Activated naive CD8-positive, alpha-beta T cell (primary cell): ENCODE measurements around the gene HTR2A.

Experiments
- H3K27ac Mint-ChIP-seq: one replicate; pipeline ENCODE4 v1.8.0; 2021; ENCODE audit warnings: mixed read lengths
- H3K27me3 Mint-ChIP-seq: one replicate; pipeline ENCODE4 v1.8.0; 2021; ENCODE audit warnings: mixed read lengths
- H3K36me3 Mint-ChIP-seq: one replicate; pipeline ENCODE4 v1.8.0; 2021; ENCODE audit warnings: mixed read lengths
- H3K4me1 Mint-ChIP-seq: one replicate; pipeline ENCODE4 v1.8.0; 2021; ENCODE audit warnings: low read depth, mixed read lengths
- H3K4me3 Mint-ChIP-seq: one replicate; pipeline ENCODE4 v1.8.0; 2021; ENCODE audit warnings: mild to moderate bottlenecking, mixed read lengths
- H3K9me3 Mint-ChIP-seq: one replicate; pipeline ENCODE4 v1.8.0; 2021; ENCODE audit warnings: low read depth, mixed read lengths

The HTR2A gene

DNA sequence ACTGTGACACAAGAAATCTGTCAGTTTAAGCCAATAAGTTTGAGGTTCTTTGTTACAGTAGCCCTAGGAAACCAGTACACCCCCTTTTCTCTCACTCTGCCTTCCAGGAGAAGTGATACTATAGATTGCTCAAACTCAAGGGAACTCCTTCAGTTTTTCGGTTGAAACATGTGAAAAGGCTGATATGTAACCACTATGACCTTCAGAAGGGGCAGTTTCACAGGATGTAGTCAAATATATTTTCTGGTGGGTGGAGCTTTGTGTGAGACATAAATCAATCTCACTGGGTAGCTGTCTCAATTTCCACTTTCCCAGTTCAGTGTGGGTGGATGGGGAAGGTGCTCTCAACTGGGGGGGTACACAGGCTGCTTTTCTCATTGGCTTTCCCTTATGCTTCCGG, 41.7 kb downstream of the HTR2A start:
- H3K4me3 Mint-ChIP-seq = no peak overlapping the region
- H3K4me1 Mint-ChIP-seq = no peaks in the 10 kb centered on the region
- no peaks in the 10 kb centered on the region for H3K36me3 Mint-ChIP-seq
- no peaks in the 10 kb centered on the region for H3K9me3 Mint-ChIP-seq
- peaks cover 2% of the 10 kb centered on the region for H3K27me3 Mint-ChIP-seq
- no peak overlapping the region for H3K27ac Mint-ChIP-seq

- peaks cover 2% of the 10 kb centered on the region for H3K27me3 Mint-ChIP-seq
- H3K9me3 Mint-ChIP-seq = no peaks in the 10 kb centered on the region
Observed at GRCh38 chr13:46852168-46852567, 44.7 kb downstream of the HTR2A start.

GRCh38 chr13:46850214-46850613, 46.6 kb downstream of the HTR2A start:
- Mint-ChIP-seq H3K9me3 (no peaks in the 10 kb centered on the region), H3K4me3 (no peak overlapping the region), H3K27me3 (peaks cover 2% of the 10 kb centered on the region), H3K4me1 (no peaks in the 10 kb centered on the region), H3K36me3 (no peaks in the 10 kb centered on the region), H3K27ac (no peak overlapping the region)

More at GRCh38 chr13:46852168-46852567, 44.7 kb downstream of the HTR2A start:
- Mint-ChIP-seq H3K4me3 (no peak overlapping the region), H3K27ac (no peak overlapping the region), H3K36me3 (no peaks in the 10 kb centered on the region), H3K4me1 (no peaks in the 10 kb centered on the region)

- no peak overlapping the region for H3K4me3 Mint-ChIP-seq
- H3K27ac Mint-ChIP-seq = no peak overlapping the region
- H3K27me3 Mint-ChIP-seq = peaks cover 2% of the 10 kb centered on the region
- no peaks in the 10 kb centered on the region for H3K36me3 Mint-ChIP-seq
- no peaks in the 10 kb centered on the region for H3K4me1 Mint-ChIP-seq
- H3K9me3 Mint-ChIP-seq = no peaks in the 10 kb centered on the region
Observed at GRCh38 chr13:46846726-46847125, 50.1 kb downstream of the HTR2A start.

GRCh38 chr13:46845146-46845545, 51.7 kb downstream of the HTR2A start:
- Mint-ChIP-seq H3K4me3 (no peak overlapping the region), H3K27me3 (no peaks in the 10 kb centered on the region), H3K4me1 (no peaks in the 10 kb centered on the region), H3K9me3 (no peaks in the 10 kb centered on the region), H3K27ac (no peak overlapping the region), H3K36me3 (no peaks in the 10 kb centered on the region)

DNA sequence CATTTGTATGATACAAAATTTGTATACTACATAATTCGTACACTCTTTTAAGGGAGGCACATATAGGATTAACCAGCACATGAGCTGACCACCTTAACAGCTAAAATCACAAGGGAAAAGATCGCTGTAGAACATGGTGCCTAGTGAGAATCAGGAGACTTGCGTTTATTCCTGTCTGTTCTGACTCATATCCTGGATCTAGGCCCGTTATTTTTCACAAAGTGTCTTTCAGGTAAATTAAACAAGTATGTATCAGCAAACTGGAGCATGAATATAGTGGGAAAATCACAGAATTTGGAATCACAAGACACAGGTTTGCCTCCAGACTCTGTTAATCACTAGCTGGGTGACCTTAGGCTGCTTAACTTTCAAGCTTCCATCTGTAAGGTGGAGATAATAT, 52.4 kb downstream of the HTR2A start:
- Mint-ChIP-seq H3K4me3 (no peak overlapping the region), H3K9me3 (no peaks in the 10 kb centered on the region), H3K4me1 (no peaks in the 10 kb centered on the region), H3K27ac (no peak overlapping the region), H3K27me3 (no peaks in the 10 kb centered on the region), H3K36me3 (no peaks in the 10 kb centered on the region)

- H3K9me3 Mint-ChIP-seq = no peaks in the 10 kb centered on the region
- no peak overlapping the region for H3K4me3 Mint-ChIP-seq
- H3K4me1 Mint-ChIP-seq = no peaks in the 10 kb centered on the region
- no peak overlapping the region for H3K27ac Mint-ChIP-seq
- no peaks in the 10 kb centered on the region for H3K36me3 Mint-ChIP-seq
- peaks cover 3% of the 10 kb centered on the region for H3K27me3 Mint-ChIP-seq
Observed at GRCh38 chr13:46839399-46839798, 57.5 kb downstream of the HTR2A start.

DNA sequence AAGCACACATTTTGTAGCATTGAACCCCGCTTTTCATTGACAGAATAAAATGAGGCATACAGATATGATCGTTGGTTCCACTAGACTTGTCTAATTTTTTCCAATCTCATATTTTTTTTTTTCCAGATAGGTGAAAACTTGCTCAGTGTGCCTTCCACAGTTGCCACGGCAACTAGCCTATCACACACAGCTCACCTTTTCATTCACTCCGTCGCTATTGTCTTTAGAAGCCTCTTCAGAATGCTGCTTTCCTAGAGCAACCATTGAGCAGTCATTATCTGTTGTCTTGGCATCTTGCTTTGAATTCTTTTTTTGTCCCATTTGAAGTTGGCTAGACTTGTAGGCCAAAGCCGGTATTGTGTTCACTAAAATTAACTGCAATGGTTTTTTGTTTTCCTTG, 62.2 kb downstream of the HTR2A start:
- Mint-ChIP-seq H3K9me3 (no peaks in the 10 kb centered on the region), H3K36me3 (no peaks in the 10 kb centered on the region), H3K4me1 (no peaks in the 10 kb centered on the region), H3K27ac (no peak overlapping the region), H3K27me3 (peaks cover 3% of the 10 kb centered on the region), H3K4me3 (no peak overlapping the region)

DNA sequence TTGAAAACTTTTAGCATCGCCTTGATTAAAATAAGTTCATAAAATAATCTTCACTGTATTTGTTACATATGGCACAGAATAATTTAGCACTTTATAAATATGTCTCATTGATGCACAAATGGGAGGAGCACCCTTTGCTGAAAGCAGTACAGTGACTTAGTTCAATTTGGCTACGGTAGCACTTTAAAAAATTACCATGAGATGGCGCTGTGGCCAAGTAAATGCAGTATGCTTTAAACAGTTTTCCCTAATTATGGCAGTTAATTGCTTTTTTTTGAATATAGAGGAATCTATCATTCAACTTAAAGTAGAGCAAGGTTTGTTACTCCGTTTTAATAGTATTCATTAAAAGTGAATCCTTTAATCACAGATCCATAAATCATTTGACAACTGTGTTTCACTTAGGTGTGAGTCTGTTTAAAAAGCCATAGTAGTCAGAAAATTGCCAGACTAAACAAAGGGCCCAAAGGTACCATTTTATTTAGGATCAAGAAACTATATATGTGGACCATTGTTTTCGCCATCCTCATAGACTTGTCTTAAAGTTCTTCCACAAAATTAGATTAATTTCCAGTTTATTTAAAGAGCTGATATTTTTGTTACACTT, 65.2 kb downstream of the HTR2A start:
- Mint-ChIP-seq H3K27me3 (no peaks in the 10 kb centered on the region), H3K4me3 (no peak overlapping the region), H3K4me1 (no peaks in the 10 kb centered on the region), H3K27ac (no peak overlapping the region), H3K36me3 (no peaks in the 10 kb centered on the region), H3K9me3 (no peaks in the 10 kb centered on the region)

DNA sequence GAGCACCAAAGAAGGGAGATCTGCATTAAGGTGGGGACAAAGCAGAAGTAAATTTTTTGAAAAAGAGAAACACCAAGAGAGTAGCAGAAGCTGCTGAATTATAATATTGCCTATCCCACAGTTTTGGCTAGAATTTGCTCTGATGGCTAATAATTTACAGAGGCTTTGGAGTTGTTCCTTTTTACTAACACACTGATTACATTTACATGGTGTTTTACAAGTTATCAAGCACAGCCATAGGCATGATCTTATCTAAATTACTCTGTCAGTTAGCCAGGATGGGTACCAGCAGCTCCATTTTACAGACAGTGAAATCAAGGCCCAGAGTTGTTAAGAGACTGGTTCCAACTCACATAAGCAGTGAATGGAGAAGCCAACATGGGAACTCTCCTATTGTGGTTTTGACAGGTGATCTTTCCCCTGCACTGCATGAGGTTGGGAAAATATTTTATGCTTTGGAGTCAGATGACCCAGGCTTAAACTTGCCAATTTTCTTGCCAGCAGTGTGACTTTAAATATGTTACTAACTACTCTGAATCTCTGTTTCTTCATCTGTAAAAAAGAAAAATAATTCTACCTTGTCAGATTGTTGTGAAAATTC, 66.3 kb downstream of the HTR2A start:
- no peaks in the 10 kb centered on the region for H3K27me3 Mint-ChIP-seq
- H3K4me1 Mint-ChIP-seq = no peaks in the 10 kb centered on the region
- H3K36me3 Mint-ChIP-seq = no peaks in the 10 kb centered on the region
- H3K27ac Mint-ChIP-seq = no peak overlapping the region
- H3K9me3 Mint-ChIP-seq = no peaks in the 10 kb centered on the region
- H3K4me3 Mint-ChIP-seq = no peak overlapping the region

DNA sequence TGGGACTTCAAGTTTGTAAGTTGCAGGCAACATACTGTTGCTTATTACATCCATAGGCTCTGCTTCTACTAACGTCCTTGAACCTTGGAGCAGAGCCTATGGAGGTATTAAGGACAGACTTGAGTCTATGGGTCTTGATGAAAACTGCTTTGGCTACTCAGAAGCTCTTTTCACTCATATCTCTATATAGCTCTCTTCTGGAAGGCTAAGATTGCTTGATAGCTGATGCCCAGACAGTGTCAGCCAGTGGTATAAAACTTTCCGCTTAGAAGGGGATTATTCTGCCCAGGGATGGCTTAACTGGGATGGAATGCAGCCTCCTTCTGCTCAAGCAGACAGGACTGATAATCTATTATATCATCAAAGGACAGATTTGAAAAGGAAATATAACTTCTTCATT, 74.3 kb downstream of the HTR2A start:
- no peak overlapping the region for H3K4me3 Mint-ChIP-seq
- H3K4me1 Mint-ChIP-seq = no peaks in the 10 kb centered on the region
- no peak overlapping the region for H3K27ac Mint-ChIP-seq
- H3K27me3 Mint-ChIP-seq = peaks cover 1% of the 10 kb centered on the region
- H3K9me3 Mint-ChIP-seq = no peaks in the 10 kb centered on the region
- H3K36me3 Mint-ChIP-seq = no peaks in the 10 kb centered on the region

DNA sequence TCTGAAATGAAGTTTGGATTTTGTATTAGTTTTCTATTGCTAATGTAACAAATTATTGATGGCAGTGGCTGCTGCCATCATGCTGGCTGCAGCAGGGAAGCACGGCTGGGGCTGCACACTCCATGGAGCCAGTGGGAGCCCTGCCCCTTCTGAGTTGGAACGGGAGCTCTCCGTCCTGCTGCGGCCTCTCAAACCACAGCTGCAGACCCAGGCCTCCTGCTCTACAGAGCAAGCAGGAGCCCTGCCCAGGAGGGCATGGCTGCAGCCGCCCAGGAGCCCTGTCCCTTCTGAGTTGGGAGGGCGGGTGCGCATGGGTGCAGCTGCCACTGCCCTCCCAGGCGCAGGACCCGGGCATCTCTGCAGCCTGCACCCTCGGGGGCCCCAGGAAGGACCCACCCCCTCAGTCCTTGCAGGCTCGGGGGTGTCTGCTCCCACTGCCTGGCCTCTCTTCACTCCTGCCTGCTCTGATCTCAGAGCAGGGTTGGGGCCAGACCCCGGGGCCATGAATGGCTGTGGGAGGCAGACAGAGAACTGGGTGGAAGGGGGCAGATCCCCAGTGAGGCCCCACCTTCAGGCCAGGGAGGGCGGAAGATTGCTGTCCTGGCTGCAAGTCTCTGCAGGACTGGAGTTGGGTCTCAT, 78.9 kb downstream of the HTR2A start:
- no peak overlapping the region for H3K27ac Mint-ChIP-seq
- H3K4me1 Mint-ChIP-seq = no peaks in the 10 kb centered on the region
- no peak overlapping the region for H3K4me3 Mint-ChIP-seq
- H3K27me3 Mint-ChIP-seq = peaks cover 3% of the 10 kb centered on the region
- peaks cover 5% of the 10 kb centered on the region for H3K9me3 Mint-ChIP-seq
- H3K36me3 Mint-ChIP-seq = peaks cover 4% of the 10 kb centered on the region

DNA sequence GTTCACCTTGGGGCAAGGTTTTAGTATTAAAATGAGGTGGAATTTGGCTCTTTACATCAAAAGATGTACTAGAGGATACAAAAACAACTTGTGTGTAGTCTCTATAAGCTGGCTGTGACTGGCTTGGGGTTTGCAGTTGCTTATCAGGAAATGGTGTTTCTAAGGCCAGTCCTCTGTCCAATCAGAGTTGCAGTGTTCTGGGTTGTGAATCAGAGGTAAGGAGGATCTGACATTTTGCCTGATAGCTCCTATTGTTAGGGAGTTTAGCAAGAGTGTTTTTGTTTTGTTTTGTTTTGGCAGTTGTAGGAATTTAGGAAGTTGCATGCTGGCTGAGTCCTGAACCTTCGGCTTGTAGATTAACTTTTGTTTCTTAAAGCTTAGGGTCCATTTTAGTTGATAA, 79.8 kb downstream of the HTR2A start:
- peaks cover 12% of the 10 kb centered on the region for H3K36me3 Mint-ChIP-seq
- no peak overlapping the region for H3K4me3 Mint-ChIP-seq
- H3K9me3 Mint-ChIP-seq = peaks cover 12% of the 10 kb centered on the region
- H3K27ac Mint-ChIP-seq = no peak overlapping the region
- peaks cover 4% of the 10 kb centered on the region for H3K27me3 Mint-ChIP-seq
- no peaks in the 10 kb centered on the region for H3K4me1 Mint-ChIP-seq

GRCh38 chr13:46816371-46816770, 80.5 kb downstream of the HTR2A start:
- H3K36me3 Mint-ChIP-seq = peaks cover 13% of the 10 kb centered on the region
- peaks cover 6% of the 10 kb centered on the region for H3K27me3 Mint-ChIP-seq
- no peak overlapping the region for H3K4me3 Mint-ChIP-seq
- H3K9me3 Mint-ChIP-seq = peaks cover 14% of the 10 kb centered on the region
- H3K4me1 Mint-ChIP-seq = no peaks in the 10 kb centered on the region
- H3K27ac Mint-ChIP-seq = no peak overlapping the region

DNA sequence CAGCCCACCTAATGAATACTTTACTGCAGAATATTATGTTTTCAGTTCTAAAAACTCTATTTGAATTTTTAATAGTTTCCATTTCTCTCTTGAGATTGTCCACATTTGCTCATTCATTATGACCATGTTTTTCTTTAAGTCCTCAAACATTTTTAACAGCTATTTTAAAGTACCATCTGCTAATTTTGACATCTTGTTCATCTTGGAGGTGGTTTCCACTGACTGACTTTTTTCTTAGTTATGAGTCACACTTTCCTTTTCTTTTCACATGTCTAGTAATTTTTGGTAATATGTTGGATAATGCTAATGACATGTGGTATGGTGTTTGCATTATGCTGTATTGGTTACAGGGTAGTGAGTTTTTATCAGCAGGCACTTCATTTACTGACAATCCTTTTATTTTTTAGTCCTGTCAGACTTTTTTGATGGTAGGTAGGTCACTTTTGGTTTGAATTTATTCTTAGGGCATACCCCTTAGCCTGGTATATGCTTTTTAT, 84.5 kb downstream of the HTR2A start:
- Mint-ChIP-seq H3K27me3 (peaks cover 13% of the 10 kb centered on the region), H3K36me3 (peaks cover 15% of the 10 kb centered on the region), H3K9me3 (peaks cover 14% of the 10 kb centered on the region), H3K4me3 (no peak overlapping the region), H3K27ac (no peak overlapping the region), H3K4me1 (no peaks in the 10 kb centered on the region)
